SK-N-SH (cell line): Measurements from ENCODE around the gene ZNF207. TPM values are rescaled to one million over a fixed set of nuclear protein-coding genes. Genes with fewer than 3 reads are reported as not detected.

Source experiments
- CTCF ChIA-PET: fragments of 300-600, 350-600 bp; formaldehyde crosslinking; extraction: SDS; loops from one replicate; lab custom pipeline; 2021; lab: Yijun Ruan, JAX
- POLR2A ChIA-PET: fragments of 350-600 bp; sonication (Branson Sonifier 250); formaldehyde crosslinking; extraction: SDS; loops from one replicate; lab custom pipeline; 2020; ENCODE audit warnings: antibody characterized with exemption, inconsistent platforms; lab: Yijun Ruan, JAX
- DNase-seq: peaks from one replicate; pipeline ENCODE4 v3.0.0; 2012
- H2AFZ ChIP-seq: fragments of 200-600 bp; sonication (generic); 2 replicates; pipeline ENCODE4 v1.8.1; 2016; ENCODE audit warnings: antibody characterized with exemption, mild to moderate bottlenecking, low read depth
- H3F3A ChIP-seq: fragments of 200-600 bp; sonication (generic); replicated peaks from 2 replicates; pipeline ENCODE3; 2016; ENCODE audit warnings: antibody characterized with exemption, mild to moderate bottlenecking; ENCODE audit not compliant: insufficient read depth
- H3K27ac ChIP-seq, 2 experiments: fragments of 200-500 bp in 1 of 2; fragments of 200-600 bp in 1 of 2; sonication (Bioruptor generic) in 1 of 2; sonication (generic), shearing (Covaris generic) in 1 of 2; 2 replicates each; pipeline versions ENCODE4 v1.5.1 to v1.6.1; 2014 to 2016; ENCODE audit warnings: low read depth in 2 of 2, inconsistent platforms in 1 of 2, low read length in 1 of 2, mild to moderate bottlenecking in 1 of 2, mixed read lengths in 1 of 2
- H3K27me3 ChIP-seq: fragments of 200-600 bp; sonication (generic), shearing (Covaris generic); 2 replicates; pipeline ENCODE4 v1.6.1; 2016; ENCODE audit warnings: mixed run types; ENCODE audit not compliant: insufficient read depth
- H3K36me3 ChIP-seq, 2 experiments: fragments of 200-500 bp in 1 of 2; fragments of 200-600 bp in 1 of 2; sonication (Bioruptor generic) in 1 of 2; sonication (generic) in 1 of 2; replicated peaks in 1 of 2; 2 replicates each; pipeline versions ENCODE3 to v1.5.1; 2014 to 2016; ENCODE audit warnings: low read length in 1 of 2, mild to moderate bottlenecking in 1 of 2; ENCODE audit not compliant: insufficient read depth in 2 of 2, control insufficient read depth in 1 of 2
- H3K4me1 ChIP-seq, 2 experiments: fragments of 200-500 bp in 1 of 2; fragments of 200-600 bp in 1 of 2; sonication (Bioruptor generic) in 1 of 2; sonication (generic), shearing (Covaris generic) in 1 of 2; 2 replicates each; pipeline versions ENCODE4 v1.5.1 to v1.6.1; 2014 to 2016; ENCODE audit warnings: low read depth in 1 of 2, low read length in 1 of 2, mixed run types in 1 of 2; ENCODE audit not compliant: insufficient read depth in 2 of 2, control insufficient read depth in 1 of 2
- H3K4me2 ChIP-seq: fragments of 200-600 bp; sonication (generic), shearing (Covaris generic); 2 replicates; pipeline ENCODE4 v1.6.1; 2017; ENCODE audit warnings: mixed run types
- H3K4me3 ChIP-seq, 2 experiments: fragments of 200-500 bp in 1 of 2; fragments of 200-600 bp in 1 of 2; sonication (Bioruptor generic) in 1 of 2; sonication (generic), shearing (Covaris generic) in 1 of 2; 2 replicates each; pipeline versions ENCODE4 v1.5.1 to v1.8.1; 2014 to 2016; ENCODE audit warnings: low read depth in 2 of 2, inconsistent platforms in 1 of 2, low read length in 1 of 2, mild to moderate bottlenecking in 1 of 2, mixed read lengths in 1 of 2, moderate library complexity in 1 of 2
- H3K79me2 ChIP-seq: fragments of 200-600 bp; sonication (generic); 2 replicates; pipeline ENCODE4 v1.8.1; 2017; ENCODE audit warnings: mild to moderate bottlenecking; ENCODE audit not compliant: insufficient read depth
- H3K9ac ChIP-seq: fragments of 200-600 bp; sonication (generic); 2 replicates; pipeline ENCODE4 v1.6.1; 2017; ENCODE audit warnings: mixed run types
- H3K9me2 ChIP-seq: fragments of 200-600 bp; sonication (generic); 2 replicates; pipeline ENCODE4 v1.6.1; 2017; ENCODE audit warnings: mixed run types
- H3K9me3 ChIP-seq: fragments of 200-600 bp; sonication (generic); 2 replicates; pipeline ENCODE4 v1.6.1; 2017; ENCODE audit warnings: mixed run types, mild to moderate bottlenecking, moderate library complexity
- H4K20me1 ChIP-seq: fragments of 200-600 bp; sonication (generic); 2 replicates; pipeline ENCODE4 v1.6.1; 2017; ENCODE audit warnings: mild to moderate bottlenecking, mixed run types; ENCODE audit not compliant: insufficient read depth
- GABPA ChIP-seq: IDR thresholded peaks from 2 replicates; pipeline ENCODE4 v1.4.0; 2012; ENCODE audit warnings: low read depth, mild to moderate bottlenecking
- RCOR1 ChIP-seq: fragments of 150-350 bp; IDR thresholded peaks from 2 replicates; pipeline ENCODE4 v1.6.1; 2017; ENCODE audit warnings: antibody characterized with exemption, low read length
- TCF12 ChIP-seq: IDR thresholded peaks from 2 replicates; pipeline ENCODE4 v1.4.0; 2012
- YY1 ChIP-seq: IDR thresholded peaks from 2 replicates; pipeline ENCODE4 v1.4.0; 2012; ENCODE audit warnings: low read depth, mild to moderate bottlenecking
- WGBS: methylation state at CpG from one replicate; pipeline ENCODE4 v1.1.6; 2017; ENCODE audit warnings: low lambda C conversion rate; 5-methylcytosine and 5-hydroxymethylcytosine counted together
- polyA plus RNA-seq, 3 experiments: library from polyadenylated mRNA; depleted of rRNA; stranded (reverse); fragments of >200 nt; gene quantifications; 2 replicates each; pipeline ENCODE4 v1.2.3, GENCODE V29; 2012
- TF ChIP-seq, protein P1 (sequence below): IDR thresholded peaks from 2 replicates; pipeline ENCODE4 v1.4.0; 2012; ENCODE audit warnings: low read depth, borderline replicate concordance
- TF ChIP-seq, protein P2 (sequence below): IDR thresholded peaks from 2 replicates; pipeline ENCODE4 v1.6.1; 2012; ENCODE audit warnings: mild to moderate bottlenecking, low read depth, low read length, moderate library complexity
- TF ChIP-seq, protein P3 (sequence below): IDR thresholded peaks from 2 replicates; pipeline ENCODE4; 2012
- TF ChIP-seq, protein P4 (sequence below): fragments of 150-350 bp; IDR thresholded peaks from 2 replicates; pipeline ENCODE4 v1.6.1; 2016; ENCODE audit warnings: mild to moderate bottlenecking, low read depth, low read length

Gene ZNF207
- polyA plus RNA-seq, 1 of the 3 experiments (the other 2 are of a cell fraction) = 122 TPM

DNA sequence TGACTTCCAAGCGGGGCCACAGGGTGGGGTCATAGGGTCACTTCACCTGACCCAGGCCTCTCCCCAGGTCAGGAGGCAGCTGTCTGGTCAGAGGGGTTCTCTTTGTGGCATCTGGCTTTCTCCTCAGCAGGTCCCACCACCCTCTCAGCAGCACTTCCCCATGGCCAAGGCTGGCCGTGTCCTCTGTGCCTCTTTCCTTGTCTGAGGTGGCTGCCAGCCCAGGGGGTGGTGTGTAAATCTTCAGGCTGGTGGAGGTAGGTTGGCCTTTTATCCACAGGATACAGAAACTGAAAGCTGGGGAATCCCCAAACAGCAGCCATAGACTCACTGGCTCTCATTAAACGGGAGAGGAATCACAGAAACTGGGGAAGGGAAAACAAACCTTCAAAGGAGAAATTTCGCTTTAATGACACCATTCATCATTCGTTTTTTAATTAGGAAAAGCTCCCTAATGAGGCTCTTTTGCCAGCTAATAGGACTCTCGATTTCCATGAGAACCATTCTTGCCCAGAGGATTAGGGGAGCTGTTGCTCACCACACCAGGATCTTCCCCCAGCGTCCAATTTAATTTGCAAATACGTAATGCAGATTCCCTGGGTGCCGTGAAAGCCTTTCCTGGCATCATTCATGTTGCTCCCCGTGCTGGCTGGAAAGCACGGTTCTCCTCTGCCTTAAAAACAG lies 26.0 kb upstream of the ZNF207 start:
- no peaks in the 10 kb centered on the region for H4K20me1 ChIP-seq
- peak; percentile 50 for DNase-seq
- H3K27ac ChIP-seq = peak overlapping the region; percentile 6 to 35; a peak in 2 of 4 replicates
- no peaks in the 10 kb centered on the region for H3K36me3 ChIP-seq
- H3F3A ChIP-seq = peaks cover 5% of the 10 kb centered on the region
- no peaks in the 10 kb centered on the region for H3K9me2 ChIP-seq
- H3K9me3 ChIP-seq = no peaks in the 10 kb centered on the region
- peak overlapping the region in 1 of 2 experiments; percentile 26; a peak in 1 of 4 replicates for H3K4me3 ChIP-seq
- peaks cover 8 to 9% of the 10 kb centered on the region in 2 experiments; a peak in 1 of 4 replicates for H3K4me1 ChIP-seq
- H3K27me3 ChIP-seq = no peaks in the 10 kb centered on the region
- H3K4me2 ChIP-seq = peak overlapping the region; percentile 74
- H3K79me2 ChIP-seq = no peaks in the 10 kb centered on the region
- H3K9ac ChIP-seq = peak overlapping the region; percentile 56
- H2AFZ ChIP-seq = peak overlapping the region; percentile 86
- ChIA-PET POLR2A (no interaction called here), CTCF (interaction anchor here (1.5 to 11.5 kb wide), 3 partner anchors 12 to 120 kb away, joined by 4 to 192 read pairs (median 5); no protein-coding TSS in a partner anchor)
- WGBS = 31% methylated on average over 11 of the region's 11 CpGs
- TF ChIP-seq TCF12 (peak; percentile 33; the same call in 1 of the 2 replicates), YY1 (no peak), RCOR1 (no peak), GABPA (no peak)
- TF ChIP-seq, protein P1, sequence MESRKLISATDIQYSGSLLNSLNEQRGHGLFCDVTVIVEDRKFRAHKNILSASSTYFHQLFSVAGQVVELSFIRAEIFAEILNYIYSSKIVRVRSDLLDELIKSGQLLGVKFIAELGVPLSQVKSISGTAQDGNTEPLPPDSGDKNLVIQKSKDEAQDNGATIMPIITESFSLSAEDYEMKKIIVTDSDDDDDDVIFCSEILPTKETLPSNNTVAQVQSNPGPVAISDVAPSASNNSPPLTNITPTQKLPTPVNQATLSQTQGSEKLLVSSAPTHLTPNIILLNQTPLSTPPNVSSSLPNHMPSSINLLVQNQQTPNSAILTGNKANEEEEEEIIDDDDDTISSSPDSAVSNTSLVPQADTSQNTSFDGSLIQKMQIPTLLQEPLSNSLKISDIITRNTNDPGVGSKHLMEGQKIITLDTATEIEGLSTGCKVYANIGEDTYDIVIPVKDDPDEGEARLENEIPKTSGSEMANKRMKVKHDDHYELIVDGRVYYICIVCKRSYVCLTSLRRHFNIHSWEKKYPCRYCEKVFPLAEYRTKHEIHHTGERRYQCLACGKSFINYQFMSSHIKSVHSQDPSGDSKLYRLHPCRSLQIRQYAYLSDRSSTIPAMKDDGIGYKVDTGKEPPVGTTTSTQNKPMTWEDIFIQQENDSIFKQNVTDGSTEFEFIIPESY = no peak
- TF ChIP-seq, protein P2, sequence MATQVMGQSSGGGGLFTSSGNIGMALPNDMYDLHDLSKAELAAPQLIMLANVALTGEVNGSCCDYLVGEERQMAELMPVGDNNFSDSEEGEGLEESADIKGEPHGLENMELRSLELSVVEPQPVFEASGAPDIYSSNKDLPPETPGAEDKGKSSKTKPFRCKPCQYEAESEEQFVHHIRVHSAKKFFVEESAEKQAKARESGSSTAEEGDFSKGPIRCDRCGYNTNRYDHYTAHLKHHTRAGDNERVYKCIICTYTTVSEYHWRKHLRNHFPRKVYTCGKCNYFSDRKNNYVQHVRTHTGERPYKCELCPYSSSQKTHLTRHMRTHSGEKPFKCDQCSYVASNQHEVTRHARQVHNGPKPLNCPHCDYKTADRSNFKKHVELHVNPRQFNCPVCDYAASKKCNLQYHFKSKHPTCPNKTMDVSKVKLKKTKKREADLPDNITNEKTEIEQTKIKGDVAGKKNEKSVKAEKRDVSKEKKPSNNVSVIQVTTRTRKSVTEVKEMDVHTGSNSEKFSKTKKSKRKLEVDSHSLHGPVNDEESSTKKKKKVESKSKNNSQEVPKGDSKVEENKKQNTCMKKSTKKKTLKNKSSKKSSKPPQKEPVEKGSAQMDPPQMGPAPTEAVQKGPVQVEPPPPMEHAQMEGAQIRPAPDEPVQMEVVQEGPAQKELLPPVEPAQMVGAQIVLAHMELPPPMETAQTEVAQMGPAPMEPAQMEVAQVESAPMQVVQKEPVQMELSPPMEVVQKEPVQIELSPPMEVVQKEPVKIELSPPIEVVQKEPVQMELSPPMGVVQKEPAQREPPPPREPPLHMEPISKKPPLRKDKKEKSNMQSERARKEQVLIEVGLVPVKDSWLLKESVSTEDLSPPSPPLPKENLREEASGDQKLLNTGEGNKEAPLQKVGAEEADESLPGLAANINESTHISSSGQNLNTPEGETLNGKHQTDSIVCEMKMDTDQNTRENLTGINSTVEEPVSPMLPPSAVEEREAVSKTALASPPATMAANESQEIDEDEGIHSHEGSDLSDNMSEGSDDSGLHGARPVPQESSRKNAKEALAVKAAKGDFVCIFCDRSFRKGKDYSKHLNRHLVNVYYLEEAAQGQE = no peak
- TF ChIP-seq, protein P3, sequence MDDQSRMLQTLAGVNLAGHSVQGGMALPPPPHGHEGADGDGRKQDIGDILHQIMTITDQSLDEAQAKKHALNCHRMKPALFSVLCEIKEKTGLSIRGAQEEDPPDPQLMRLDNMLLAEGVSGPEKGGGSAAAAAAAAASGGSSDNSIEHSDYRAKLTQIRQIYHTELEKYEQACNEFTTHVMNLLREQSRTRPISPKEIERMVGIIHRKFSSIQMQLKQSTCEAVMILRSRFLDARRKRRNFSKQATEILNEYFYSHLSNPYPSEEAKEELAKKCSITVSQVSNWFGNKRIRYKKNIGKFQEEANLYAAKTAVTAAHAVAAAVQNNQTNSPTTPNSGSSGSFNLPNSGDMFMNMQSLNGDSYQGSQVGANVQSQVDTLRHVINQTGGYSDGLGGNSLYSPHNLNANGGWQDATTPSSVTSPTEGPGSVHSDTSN = 0 out of 2 replicates have a peak, but pooled peaks have one; percentile 27
- TF ChIP-seq, protein P4, sequence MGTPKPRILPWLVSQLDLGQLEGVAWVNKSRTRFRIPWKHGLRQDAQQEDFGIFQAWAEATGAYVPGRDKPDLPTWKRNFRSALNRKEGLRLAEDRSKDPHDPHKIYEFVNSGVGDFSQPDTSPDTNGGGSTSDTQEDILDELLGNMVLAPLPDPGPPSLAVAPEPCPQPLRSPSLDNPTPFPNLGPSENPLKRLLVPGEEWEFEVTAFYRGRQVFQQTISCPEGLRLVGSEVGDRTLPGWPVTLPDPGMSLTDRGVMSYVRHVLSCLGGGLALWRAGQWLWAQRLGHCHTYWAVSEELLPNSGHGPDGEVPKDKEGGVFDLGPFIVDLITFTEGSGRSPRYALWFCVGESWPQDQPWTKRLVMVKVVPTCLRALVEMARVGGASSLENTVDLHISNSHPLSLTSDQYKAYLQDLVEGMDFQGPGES = no peak
